ENCODE measurements around the gene SLC45A3.

SLC45A3 gene

DNA sequence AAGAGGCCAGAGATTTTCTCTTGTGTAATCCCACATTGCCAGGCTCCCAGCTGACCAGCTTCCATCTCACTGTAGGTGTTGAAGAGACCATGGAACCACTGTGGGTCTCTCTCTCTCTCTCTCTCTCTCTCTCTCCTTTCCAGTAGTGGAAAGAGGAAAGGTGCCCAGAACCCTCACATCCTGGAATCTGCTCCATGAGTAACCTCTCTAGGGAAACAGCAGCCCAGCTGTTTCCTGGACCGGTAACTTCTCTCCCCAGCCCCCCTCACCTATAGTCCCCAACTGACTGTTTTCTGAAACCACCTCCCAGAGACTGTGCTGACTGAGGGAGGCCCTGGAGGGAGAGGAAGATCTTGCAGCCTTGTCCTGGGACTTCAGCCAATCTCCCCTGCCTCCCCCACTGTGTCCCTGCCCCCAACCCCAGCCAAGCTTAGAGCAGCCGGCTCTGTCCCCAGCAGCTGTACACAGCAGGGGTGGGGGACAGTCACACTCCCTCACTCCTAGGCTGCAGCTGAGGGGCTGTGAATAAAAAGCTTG, 20.6 kb upstream of the SLC45A3 start:
- no peak for DNase-seq

DNA sequence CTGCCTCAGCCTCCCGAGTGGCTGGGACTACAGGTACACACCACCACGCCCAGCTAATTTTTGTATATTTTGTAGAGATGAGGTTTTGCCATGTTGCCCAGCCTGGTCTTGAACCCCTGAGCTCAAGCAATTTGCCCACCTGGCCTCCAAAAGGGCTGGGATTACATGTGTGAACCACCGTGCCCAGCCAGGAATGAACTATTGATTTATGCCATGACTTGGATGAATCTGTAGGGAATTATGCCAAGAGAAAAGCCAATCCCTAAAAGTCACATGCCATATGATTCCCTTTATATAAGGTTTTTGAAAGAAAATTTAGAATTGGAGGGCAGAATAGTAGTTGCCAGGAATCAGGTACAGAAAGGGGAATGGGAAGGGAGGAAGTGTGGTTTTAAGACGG, 19.1 kb upstream of the SLC45A3 start:
- DNase-seq = no peak

DNA sequence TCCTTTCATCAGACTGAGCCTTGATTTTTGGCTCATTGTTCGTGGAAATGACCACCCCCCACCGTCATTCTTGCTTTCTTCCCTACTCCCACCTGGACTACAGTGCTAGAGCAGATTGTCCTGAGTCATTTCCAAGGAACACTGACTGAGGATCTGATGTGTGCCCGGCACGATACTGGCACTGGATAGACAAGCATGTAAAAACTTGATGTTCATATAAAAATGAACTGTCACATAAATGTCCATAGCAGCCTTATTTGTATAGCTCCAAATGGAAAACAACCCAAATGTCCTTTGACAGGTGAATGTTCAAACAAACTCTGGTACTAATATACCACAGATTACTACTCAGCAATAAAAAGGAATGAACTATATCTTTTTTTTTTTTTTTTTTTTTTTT, 18.6 kb upstream of the SLC45A3 start:
- DNase-seq = no peak

DNA sequence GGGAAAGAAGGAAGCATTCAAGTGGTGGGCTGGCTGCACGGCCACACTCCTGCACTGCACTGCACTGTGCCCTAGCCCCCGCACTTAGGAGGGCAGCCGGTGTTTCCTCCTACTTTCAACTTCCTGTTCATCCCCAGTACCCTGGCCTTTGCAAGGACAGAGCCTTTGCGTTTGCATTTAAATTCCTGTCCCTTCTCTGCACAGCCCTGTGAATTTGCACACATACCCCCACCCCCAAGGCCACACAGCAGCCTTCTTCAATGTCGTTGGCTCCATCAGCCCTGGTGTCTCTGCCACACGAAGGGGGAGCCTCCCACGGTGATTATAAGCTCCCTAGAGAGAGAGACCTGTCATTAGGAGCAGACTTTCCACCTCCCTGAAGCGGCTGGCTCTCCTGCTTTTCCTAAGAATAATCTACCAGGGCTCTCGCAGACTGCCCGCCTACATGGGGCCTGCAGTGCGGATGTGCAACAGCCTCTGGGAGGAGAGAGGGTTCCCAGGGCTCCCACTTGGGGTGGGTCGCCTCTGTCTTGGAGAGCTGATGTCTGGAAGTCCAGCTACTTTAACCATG, 13.2 kb upstream of the SLC45A3 start:
- DNase-seq = no peak

DNA sequence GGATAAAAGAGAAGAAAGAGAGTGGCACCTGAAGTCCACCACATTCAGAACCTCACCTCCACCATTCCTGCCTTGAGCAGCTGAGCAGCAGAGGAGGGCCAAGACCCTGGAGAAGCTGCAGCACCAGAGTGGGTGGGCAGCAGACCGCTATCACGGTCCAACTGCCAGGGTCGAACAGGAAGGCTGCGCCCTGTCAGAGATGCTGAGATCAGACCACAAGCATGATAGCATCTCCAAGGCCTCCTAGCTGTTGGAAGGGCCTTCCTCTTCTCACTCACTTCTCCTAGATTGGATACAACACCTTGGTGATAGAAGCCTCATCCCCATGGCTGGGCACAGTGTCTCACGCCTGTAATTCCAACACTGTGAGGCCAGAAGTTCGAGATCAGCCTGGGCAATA, 12.1 kb upstream of the SLC45A3 start:
- no peak for DNase-seq

DNA sequence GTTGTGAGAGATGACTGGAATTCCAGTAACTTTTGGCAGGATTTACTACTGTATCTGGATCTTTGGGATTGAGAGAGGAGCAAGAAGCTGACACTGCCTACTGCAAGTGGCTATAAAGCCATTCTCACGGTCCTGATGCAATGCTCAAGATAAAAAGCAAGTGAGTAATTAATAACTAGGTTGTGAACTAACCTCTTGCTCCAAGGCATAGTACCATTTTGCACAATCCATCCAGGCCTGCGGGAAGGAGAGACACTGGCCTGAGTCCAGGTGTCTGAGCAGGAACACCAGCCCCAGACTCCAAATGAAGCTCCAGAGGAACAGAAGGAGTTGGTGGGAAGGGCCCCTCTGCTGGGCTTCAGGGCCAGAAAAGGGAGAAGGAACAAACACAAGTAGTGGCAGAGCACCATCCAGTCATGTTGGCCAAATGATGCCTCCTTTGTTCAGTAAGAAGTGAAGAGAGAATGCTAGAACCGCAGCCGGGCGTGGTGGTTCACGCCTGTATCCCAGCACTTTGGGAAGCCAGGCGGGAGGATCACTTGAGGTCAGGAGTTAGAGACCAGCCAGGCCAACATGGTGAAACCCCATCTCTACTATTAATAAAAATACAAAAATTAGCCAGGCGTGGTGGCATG, 9.9 kb upstream of the SLC45A3 start:
- no peak for DNase-seq

DNA sequence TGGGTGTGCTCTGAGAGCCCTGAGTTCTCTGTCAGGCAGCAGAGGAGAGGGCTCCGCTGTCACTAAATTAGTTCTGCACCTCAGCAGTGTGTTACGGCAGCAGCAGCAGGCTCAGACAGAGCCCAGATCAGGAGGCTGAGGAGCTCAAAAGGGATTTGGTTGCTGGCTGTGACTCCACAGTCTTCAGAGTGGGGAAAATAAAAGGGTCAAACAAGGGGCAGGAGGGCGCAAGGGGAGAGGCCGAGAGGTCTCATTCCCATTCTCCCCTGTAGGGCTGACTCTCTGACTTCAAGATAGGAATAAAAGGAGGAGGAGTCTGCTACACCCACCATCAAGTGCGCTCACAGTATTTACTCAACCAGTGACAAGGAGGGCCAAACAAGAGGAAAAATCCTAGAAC, 9.2 kb upstream of the SLC45A3 start:
- no peak for DNase-seq

DNA sequence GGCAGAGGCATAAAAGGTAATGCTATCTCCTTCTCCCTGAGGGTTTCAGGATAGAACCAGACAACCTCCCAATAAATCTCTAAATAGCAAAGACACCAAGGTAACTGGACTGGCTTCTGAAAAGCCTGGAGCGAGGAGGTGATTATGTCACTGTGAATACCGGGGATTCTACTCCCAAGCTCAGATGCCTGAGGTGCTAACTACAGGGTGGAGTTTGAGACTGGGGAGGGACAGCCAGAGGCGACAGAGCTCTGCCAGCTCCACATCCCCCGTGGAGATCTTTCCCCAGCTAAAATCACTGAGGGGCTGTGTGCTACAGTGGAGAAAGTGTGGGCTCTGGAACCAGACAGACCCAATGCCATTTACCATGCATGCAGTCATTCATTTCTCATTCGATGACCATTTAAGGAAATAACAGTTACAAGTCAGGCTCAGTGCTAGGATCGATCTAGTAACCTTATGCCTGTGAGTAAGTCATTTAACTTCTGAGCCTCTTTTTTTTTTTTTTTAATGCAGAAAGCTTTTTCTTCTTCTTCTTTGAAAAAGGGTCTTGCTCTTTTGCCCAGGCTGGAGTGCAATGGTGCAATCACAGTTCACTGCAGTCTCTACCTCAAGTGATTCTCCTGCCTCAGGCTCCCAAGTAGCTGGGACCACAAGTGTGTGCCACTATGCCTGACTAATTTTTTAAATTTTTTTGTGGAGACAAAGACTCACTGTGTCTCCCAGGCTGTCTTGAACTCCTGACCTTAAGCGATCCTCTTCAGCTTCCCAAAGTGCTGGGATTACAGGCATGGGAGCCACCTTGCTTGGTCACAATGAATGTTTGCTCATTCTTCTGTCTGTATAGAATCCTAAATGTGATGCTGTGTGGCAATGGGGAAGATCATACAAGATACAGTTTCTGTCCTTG, 8.1 kb upstream of the SLC45A3 start:
- no peak for DNase-seq

DNA sequence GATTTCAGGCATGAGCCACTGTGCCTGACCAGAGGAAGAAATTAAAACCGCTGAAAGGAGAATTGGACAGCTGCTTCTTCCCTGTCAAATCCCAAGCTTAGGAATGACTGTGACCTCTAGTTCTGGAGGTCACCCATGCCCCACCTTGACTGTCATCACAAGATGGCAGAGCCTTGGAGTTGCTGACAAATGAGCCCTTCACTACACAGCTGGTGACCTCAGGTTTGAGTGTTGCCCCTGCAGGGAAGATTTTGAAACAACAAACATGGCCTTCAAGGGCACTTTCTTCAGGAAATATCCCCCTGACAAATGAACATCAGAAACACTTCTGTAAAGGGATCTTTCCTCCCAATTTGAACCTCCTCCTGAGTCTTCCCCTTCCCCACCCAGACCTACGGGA, 6.9 kb upstream of the SLC45A3 start:
- no peak for DNase-seq

DNA sequence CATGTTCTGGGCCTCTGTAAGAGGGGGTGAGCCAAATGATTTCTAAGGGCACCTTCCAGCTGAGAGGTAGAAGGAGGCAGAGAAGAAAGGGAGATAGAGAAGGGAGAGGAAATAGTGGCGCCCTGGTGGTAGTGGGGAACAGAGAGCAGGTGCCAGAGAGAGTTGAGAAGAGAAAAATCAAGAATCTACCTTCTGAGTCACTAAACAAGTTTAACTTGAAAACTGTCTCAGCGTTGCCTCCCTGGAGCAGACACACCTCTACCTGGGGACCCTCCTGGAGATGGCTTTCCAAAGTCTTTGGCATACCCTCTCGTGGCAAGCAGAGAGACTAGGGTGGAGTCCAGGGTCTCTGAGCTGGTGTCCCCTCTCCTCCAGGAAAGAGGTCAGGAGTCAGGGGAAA, 1.1 kb upstream of the SLC45A3 start:
- DNase-seq = no peak

DNA sequence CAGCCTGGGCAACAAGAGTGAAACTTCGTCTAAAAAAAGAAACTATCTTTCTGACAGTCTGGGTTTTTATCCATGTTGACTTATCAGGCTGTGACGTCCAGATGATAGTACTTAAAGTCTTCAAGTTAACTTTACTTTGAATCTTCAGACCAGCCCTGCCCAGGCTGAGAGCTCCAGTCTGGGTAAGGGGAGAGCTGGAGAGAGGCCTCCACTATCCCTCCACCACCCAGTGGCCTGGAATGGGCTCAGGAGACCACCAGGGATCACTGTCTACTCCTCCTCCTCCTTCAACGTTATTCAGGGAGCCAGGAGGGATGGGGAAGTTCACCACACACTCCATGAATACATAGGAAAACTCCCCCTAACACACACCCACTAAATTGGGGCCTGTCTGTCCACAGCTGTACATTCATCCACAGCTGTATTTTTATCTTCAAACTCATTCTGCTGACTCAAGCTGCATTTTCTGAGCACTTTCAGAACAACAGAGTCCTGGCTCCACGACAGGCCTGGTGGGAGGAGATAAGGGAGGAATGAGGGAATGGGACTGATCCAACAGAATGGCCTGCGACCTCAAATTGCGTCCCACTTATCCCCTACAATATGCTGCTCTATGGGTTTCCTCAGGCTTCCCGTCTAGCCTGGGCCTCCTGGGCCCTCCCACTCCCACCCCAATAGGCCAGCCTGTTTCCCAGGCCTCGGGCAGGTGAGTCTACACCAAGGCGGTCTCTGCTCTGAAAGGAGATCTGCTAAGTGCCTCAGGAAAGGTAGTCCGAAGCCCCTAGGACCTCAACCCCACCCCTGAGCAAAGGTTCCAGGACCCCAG, 1.8 kb downstream of the SLC45A3 start:
- DNase-seq = no peak

DNA sequence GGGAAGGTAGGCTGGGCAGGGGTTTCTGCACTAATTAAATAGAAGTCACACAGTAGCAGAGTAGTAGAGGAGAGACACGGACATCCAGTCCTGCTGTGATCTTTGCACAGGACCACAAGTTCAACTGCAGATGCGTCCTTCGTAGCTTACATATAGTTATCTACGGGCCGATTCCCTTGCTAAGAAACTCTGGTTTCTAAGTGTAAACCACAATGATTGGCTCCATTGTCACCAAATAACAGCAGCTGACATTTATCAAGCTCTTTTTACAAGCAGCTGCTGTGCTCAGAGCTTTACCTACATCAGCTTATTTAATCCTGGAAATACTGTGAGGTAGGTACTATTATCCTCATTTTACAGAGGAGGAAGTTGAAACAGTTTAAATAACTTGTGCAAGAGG, 3.1 kb downstream of the SLC45A3 start:
- no peak for DNase-seq

DNA sequence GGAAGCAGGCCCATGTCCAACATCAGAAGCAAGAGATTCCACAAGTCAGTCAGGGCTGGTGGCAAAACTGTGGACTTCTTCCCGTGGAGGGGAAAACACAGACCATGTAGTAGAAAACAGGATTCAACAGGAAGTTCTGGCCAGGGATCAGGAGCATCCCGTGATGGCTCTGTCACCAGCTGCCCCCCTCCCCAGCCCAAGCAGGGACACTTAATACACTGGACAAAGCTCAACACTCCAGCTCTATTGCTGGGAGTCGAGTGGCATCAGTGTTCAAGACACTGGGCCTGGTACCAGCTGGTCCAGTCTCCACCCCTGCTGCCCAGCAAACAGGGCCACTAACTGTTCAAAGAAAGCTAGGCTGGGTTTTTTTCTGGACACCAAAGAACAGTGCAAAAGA, 3.7 kb downstream of the SLC45A3 start:
- DNase-seq = no peak

DNA sequence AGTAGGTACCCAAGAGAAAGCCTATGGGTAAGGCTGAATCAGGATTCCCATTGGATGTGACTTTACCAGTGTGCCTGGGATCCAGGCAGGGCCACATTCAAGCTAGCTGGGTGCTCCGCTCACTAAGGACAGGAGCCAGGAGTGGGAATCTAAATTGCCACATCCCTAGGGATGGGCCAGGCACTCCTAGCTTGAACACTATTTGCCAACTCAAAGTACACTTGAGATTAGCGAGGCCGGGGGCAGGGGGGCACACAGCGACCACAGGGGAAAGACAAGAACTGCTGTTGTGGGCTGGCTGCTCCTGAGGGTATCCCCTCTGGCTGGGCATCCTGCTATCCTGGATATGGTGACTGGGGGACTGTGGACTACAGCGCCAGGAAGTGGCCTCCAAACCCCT, 4.3 kb downstream of the SLC45A3 start:
- no peak for DNase-seq

DNA sequence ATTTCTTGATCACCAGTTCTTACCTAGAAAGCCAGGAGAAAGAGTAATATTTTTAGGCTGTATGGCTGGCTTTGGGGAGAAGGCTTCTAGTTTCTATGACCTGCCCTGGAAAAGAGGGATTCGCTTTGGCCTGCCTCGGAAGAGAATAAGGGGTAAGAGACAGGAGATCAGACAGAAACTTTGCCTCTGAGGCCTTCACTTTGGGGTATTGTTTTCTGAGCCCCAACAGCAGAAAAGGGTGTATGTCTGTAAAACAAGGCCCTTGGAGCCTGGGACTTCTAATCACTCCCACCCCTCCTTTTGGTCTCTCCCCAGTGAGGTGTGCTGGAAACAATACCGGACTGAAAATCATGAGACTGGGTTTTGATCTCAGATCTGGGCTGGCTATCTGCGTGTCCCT, 5.1 kb downstream of the SLC45A3 start:
- no peak for DNase-seq

DNA sequence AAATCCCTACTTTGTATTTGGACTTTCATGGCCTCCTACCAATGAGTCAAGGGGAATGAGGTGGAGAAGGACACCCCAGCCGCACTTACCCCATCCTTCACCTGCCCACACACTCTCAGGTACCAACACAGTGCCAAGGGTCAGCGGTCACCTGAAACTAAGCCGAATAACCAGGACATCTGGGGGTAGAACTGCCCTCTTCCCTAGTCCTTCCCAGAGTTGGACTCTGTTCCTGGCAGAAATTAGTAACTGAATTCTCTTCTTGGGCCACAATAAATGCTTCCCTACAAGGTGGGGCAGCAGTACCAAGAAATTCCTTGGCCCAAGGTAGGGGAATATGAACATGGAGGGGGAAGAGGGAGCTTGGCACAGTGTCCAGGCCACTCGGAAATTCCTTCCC, 7.3 kb downstream of the SLC45A3 start:
- DNase-seq = no peak

DNA sequence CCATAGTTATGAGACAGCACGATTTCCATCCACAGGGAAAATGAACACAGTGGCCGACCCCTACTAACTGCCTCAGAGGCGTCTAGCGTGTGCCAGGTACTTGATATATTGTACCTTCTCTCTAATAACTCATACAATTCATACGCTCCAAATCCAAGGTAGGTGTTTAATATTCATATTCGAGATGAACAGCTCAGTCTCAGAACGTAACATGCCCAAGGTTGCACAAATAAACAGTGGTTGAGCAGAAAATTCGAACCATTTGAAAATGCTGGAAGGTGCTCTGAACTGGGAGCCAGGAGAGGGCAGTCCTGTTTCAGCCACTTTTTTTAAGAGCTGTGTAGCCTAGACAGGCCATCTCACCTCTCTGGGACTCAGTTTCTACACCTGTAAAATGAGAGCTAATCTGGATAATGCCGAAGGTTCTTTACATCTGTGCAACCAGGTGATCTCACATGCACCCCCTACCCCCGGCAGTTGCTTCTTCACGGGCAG, 7.9 kb downstream of the SLC45A3 start:
- no peak for DNase-seq

DNA sequence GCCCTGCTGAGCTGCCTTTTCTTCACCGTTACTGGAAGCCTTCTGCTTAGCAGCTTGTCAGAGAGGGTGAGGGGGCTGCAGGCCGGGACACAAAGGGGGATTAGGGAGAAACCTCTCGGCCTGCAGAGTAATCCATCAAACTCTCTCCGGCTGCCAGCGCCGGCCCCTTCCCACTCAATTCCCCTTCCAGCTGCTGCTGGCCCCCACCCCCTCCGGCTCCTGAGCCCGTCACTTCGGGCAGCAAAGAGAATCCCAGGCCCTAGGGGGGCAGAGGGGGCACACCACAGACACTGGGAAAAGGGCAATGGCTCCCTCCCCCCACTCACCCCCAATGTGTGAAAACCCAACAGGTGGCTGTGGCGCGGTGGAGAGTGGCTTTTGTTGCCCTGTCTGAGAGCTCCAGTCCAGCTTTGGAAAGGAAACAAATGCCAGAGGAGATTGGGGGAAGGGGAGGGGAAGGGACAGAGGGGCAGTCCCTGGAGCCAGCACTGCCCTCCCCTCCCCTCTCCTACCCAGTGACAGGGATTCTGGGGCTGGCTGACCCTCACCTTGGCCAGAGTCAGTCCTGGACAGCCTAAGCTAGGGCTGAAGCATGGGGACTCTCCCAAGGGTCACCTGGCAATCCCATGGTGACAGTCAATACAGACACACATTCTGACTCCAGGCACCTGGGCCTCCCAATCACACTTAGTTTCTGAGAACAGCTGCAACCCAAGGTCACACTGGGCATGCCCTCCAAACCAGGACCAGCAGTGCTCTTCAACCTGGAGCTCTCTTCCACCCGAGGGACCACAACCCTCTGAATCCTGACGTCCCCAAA, 9.5 kb downstream of the SLC45A3 start:
- no peak for DNase-seq

DNA sequence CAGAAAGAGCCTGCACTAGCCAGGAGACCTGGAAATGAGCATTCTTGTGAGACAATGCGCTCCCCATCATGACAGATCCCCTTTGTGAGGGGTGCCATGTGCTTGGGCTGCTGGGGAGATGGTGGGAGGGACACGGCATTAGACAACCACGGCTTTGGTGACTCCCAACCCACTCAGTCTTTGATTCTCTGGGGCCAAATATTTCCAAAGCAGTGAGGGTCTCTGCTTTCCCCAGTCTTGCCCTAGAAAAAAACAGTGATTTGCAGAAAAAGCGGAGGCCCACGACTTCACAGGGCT, 10.2 kb downstream of the SLC45A3 start:
- DNase-seq = no peak

DNA sequence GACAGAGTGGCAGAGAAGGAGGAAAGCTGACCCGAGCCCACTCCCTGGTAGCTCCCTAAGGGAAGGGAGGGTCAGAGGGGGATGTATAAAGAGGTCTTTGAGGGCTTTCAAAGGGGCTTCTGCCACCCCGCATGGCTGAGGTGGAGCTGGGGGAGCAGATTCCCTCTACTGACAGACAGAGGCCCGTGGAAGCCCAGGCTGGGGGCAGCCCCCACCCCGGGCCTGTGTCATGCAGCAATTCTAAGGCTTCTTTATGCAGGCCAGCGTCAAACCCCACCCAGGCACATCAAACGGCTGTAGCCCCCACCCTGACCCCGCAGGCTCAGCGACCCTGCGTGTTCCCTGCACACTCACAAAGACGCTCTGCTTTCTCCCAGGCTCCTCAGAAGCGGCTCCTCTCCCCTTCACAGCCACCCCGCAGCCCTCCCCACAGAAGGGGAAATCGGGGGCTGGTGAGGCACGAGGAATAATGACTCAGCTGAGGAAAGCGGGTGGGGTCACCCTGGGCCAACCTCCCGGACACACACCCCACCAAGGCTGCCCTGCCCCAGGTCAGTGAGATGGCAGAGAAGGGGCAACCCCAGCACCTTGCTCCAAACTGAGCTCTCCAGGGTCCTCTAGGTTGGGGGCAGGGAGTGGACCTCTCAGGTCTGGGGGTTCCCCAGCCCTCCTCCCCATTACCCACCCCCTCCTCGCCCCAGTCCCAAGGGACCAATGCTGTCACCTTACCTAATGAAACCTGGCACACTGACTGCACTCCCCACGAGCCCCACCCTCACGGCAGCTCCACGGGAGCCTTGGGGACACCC, 10.8 kb downstream of the SLC45A3 start:
- DNase-seq = no peak

DNA sequence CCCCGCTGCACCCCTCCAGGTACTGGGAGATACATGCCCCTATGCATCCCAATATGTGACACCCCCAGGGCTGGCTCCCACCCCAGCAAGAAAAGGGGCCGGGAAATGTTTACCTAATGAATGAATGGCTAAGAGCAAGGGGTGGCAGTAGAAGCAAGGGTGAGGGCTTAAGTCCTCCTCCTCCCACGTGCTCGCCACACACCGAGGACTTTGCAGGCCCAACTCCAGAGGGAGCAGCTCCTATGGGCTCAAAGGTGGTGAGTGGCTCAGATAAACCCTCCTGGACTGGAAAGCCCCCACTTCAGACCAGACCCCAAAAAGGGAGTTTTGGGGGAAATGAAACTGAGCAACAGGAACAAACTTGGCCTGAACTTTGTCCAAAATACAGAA, 11.4 kb downstream of the SLC45A3 start:
- DNase-seq = no peak

All from NCI-H748 treated with DMSO at 0.1 percent for 48 hours (cell line).